Fibroblast of villous mesenchyme (primary cell): ENCODE data around the gene HAUS8. TPM values are rescaled to one million over a fixed set of nuclear protein-coding genes. Genes with fewer than 3 reads are reported as not detected.

Experiments used
- DNase-seq: peaks from one replicate; pipeline ENCODE4 v3.0.0-alpha.2; 2010; ENCODE audit warnings: low read depth
- H3K4me3 ChIP-seq: 2 replicates; pipeline ENCODE4 v1.5.1; 2011; ENCODE audit warnings: low read depth, mild to moderate bottlenecking, low read length
- CTCF ChIP-seq: IDR thresholded peaks from 2 replicates; pipeline ENCODE4 v1.5.1; 2012; ENCODE audit warnings: low read depth, mild to moderate bottlenecking, low read length; ENCODE audit not compliant: insufficient read depth
- total RNA-seq: library from RNA; depleted of rRNA; stranded (reverse); fragments of >200 nt; gene quantifications from 2 replicates; pipeline ENCODE4 v1.2.3, GENCODE V29; 2012

The HAUS8 gene
- total RNA-seq, 1 donor = 3.5 TPM

- DNase-seq = no peak
- TF ChIP-seq CTCF = no peak
- no peak overlapping the region for H3K4me3 ChIP-seq
These were observed 37.2 kb downstream of the HAUS8 start for GRCh38 chr19:17037966-17038500.

GRCh38 chr19:17037184-17037583 is 38.1 kb downstream of the HAUS8 start:
- H3K4me3 ChIP-seq = no peak overlapping the region
- DNase-seq = no peak
- no peak for TF ChIP-seq CTCF

GRCh38 chr19:17036640-17037039 is 38.6 kb downstream of the HAUS8 start:
- TF ChIP-seq CTCF = no peak
- no peak overlapping the region for H3K4me3 ChIP-seq
- no peak for DNase-seq

GRCh38 chr19:17035842-17036424 is 39.3 kb downstream of the HAUS8 start:
- DNase-seq = no peak
- H3K4me3 ChIP-seq = no peak overlapping the region
- TF ChIP-seq CTCF = no peak

GRCh38 chr19:17031741-17032140 is 43.5 kb downstream of the HAUS8 start:
- no peak for TF ChIP-seq CTCF
- no peak overlapping the region for H3K4me3 ChIP-seq
- DNase-seq = no peak

- no peak for TF ChIP-seq CTCF
- H3K4me3 ChIP-seq = no peak overlapping the region
- no peak for DNase-seq
These were observed 47.7 kb downstream of the HAUS8 start for GRCh38 chr19:17027535-17027975.
